GM23248 (cell line): ENCODE results near the gene GRM3. TPM values are rescaled to one million over a fixed set of nuclear protein-coding genes. Genes with fewer than 3 reads are reported as not detected.

Experiments used
- DNase-seq: peaks from one replicate; pipeline ENCODE4 v3.0.0-alpha.2; 2015
- H2AFZ ChIP-seq: fragments of 200-600 bp; sonication (generic); 2 replicates; pipeline ENCODE4 v1.6.1; 2016; ENCODE audit warnings: antibody characterized with exemption
- H3F3A ChIP-seq: fragments of 200-600 bp; sonication (generic); 2 replicates; pipeline ENCODE4 v1.6.1; 2016; ENCODE audit warnings: mild to moderate bottlenecking, antibody characterized with exemption, mixed run types; ENCODE audit not compliant: insufficient read depth
- H3K27ac ChIP-seq: fragments of 200-600 bp; sonication (generic); 2 replicates; pipeline ENCODE4 v1.5.1; 2016; ENCODE audit warnings: mild to moderate bottlenecking
- H3K27me3 ChIP-seq: fragments of 200-600 bp; sonication (generic); replicated peaks from 2 replicates; pipeline ENCODE4 v1.6.1; 2016; ENCODE audit warnings: mild to moderate bottlenecking; ENCODE audit not compliant: insufficient read depth
- H3K36me3 ChIP-seq: fragments of 200-600 bp; sonication (generic); 2 replicates; pipeline ENCODE4 v1.6.1; 2016; ENCODE audit warnings: low read depth, mild to moderate bottlenecking
- H3K4me1 ChIP-seq: fragments of 200-600 bp; sonication (generic); 2 replicates; pipeline ENCODE4 v1.6.1; 2016; ENCODE audit warnings: mild to moderate bottlenecking; ENCODE audit not compliant: insufficient read depth
- H3K4me2 ChIP-seq: fragments of 200-600 bp; sonication (generic); one replicate; pipeline ENCODE4 v1.6.1; 2016; ENCODE audit warnings: mild to moderate bottlenecking; ENCODE audit not compliant: unreplicated experiment
- H3K4me3 ChIP-seq: fragments of 200-600 bp; sonication (generic); 2 replicates; pipeline ENCODE4 v1.5.1; 2016; ENCODE audit warnings: mild to moderate bottlenecking
- H3K79me2 ChIP-seq: fragments of 200-600 bp; sonication (generic); 2 replicates; pipeline ENCODE4 v1.6.1; 2016; ENCODE audit warnings: mild to moderate bottlenecking; ENCODE audit not compliant: insufficient read depth
- H3K9ac ChIP-seq: fragments of 200-600 bp; sonication (generic); 2 replicates; pipeline ENCODE4 v1.6.1; 2016; ENCODE audit warnings: mild to moderate bottlenecking
- H3K9me2 ChIP-seq: fragments of 200-600 bp; sonication (generic); 2 replicates; pipeline ENCODE4 v1.6.1; 2016; ENCODE audit warnings: mixed run types, mild to moderate bottlenecking, moderate library complexity; ENCODE audit not compliant: insufficient read depth
- H3K9me3 ChIP-seq: fragments of 200-600 bp; sonication (generic); one replicate; pipeline ENCODE4 v1.6.1; 2017; ENCODE audit warnings: low read depth
- H4K20me1 ChIP-seq: fragments of 200-600 bp; sonication (generic); 2 replicates; pipeline ENCODE4 v1.6.0; 2016; ENCODE audit not compliant: insufficient read depth
- EZH2 ChIP-seq: fragments of 200-600 bp; sonication (generic); IDR thresholded peaks from 2 replicates; pipeline ENCODE4 v1.6.1; 2018; ENCODE audit warnings: antibody characterized with exemption, mild to moderate bottlenecking; ENCODE audit not compliant: insufficient read depth, poor library complexity, severe bottlenecking
- EZH2phosphoT487 ChIP-seq: fragments of 200-600 bp; sonication (generic); IDR thresholded peaks from 2 replicates; pipeline ENCODE4 v1.6.1; 2018; ENCODE audit warnings: antibody characterized with exemption, moderate library complexity, mild to moderate bottlenecking, low read depth; ENCODE audit not compliant: insufficient read depth
- WGBS, 2 experiments: methylation state at CpG; one replicate each; pipeline ENCODE4 v1.1.6; 2015 to 2017; ENCODE audit warnings: low lambda C conversion rate in 2 of 2, low coverage in 1 of 2; ENCODE audit errors: missing lambda C conversion rate in 2 of 2; 5-methylcytosine and 5-hydroxymethylcytosine counted together
- in situ Hi-C: fragments of 300-500 bp; cut with MboI; formaldehyde crosslinking; loops from 2 replicates; pipeline ENCODE4 v1.15.0; 2020
- polyA plus RNA-seq: library from polyadenylated mRNA; unstranded; fragments of >200 nt; fragmentation: Nextera tagmentation; extraction: Ambion mirVana; gene quantifications from 2 replicates; pipeline ENCODE4 v1.2.1, GENCODE V29; 2016
- total RNA-seq: library from RNA; depleted of rRNA; stranded (reverse); fragments of >200 nt; shearing (Covaris generic); gene quantifications from 2 replicates; pipeline ENCODE4 v1.2.3, GENCODE V29; 2014

Gene GRM3
- total and polyA plus RNA-seq, 2 experiments from 2014 or later = not detected

DNA sequence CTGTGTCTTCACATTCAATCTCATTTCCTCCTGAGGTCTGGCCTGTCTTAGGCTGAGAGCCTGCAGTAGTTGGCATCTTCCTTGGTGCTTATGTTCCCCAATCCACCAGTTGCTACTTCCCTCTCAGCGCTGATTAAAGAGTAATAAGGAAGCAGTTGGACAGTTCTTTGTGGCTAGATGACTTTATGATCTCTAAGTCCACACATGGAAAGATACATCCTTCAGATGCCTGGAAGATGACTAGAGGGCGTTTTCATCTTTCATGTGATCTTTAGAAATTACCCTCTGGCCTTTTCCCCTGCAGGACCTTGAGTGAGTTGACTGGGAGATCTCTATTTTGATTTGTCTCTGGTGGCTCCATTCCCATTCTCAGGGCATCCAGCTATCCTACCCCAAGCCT, 204.5 kb downstream of the GRM3 start:
- Histone ChIP-seq H3K9ac (no peak overlapping the region), H3K9me2 (no peaks in the 10 kb centered on the region), H3K27ac (no peak overlapping the region), H3K27me3 (no peaks in the 10 kb centered on the region), H3K36me3 (no peaks in the 10 kb centered on the region), H3K9me3 (no peaks in the 10 kb centered on the region), H3K4me2 (no peak overlapping the region), H3K4me3 (no peak overlapping the region), H3K4me1 (no peaks in the 10 kb centered on the region), H4K20me1 (no peaks in the 10 kb centered on the region; the same call in 1 of the 2 replicates), H3F3A (no peaks in the 10 kb centered on the region), H3K79me2 (no peaks in the 10 kb centered on the region), H2AFZ (no peak overlapping the region)
- TF ChIP-seq EZH2phosphoT487 (no peak), EZH2 (no peak)
- 30 to 35% methylated on average over 2 of the region's 2 CpGs for WGBS, 2 experiments
- in situ Hi-C loops = no loop called here
- no peak for DNase-seq

- Histone ChIP-seq H3K9me3 (no peaks in the 10 kb centered on the region), H3F3A (no peaks in the 10 kb centered on the region), H3K4me3 (no peak overlapping the region), H3K9ac (no peak overlapping the region), H3K27me3 (no peaks in the 10 kb centered on the region), H3K79me2 (no peaks in the 10 kb centered on the region), H3K4me2 (no peak overlapping the region), H2AFZ (no peak overlapping the region), H3K36me3 (no peaks in the 10 kb centered on the region), H4K20me1 (no peaks in the 10 kb centered on the region), H3K9me2 (no peaks in the 10 kb centered on the region), H3K4me1 (no peaks in the 10 kb centered on the region), H3K27ac (no peak overlapping the region)
- no peak for DNase-seq
- no peak for TF ChIP-seq EZH2
- no peak for TF ChIP-seq EZH2phosphoT487
- in situ Hi-C loops = no loop called here
- WGBS, 2 experiments = 9 to 10% methylated on average over 3 of the region's 3 CpGs
Measured at GRCh38 chr7:86851566-86851965, 207.9 kb downstream of the GRM3 start.

GRCh38 chr7:86863452-86863851, 219.7 kb downstream of the GRM3 start:
- Histone ChIP-seq H2AFZ (no peak overlapping the region), H4K20me1 (no peaks in the 10 kb centered on the region), H3K79me2 (no peaks in the 10 kb centered on the region), H3K27ac (no peak overlapping the region), H3K9me3 (no peaks in the 10 kb centered on the region), H3K36me3 (no peaks in the 10 kb centered on the region), H3K4me3 (no peak overlapping the region), H3K9me2 (no peaks in the 10 kb centered on the region), H3F3A (no peaks in the 10 kb centered on the region), H3K9ac (no peak overlapping the region), H3K4me1 (no peaks in the 10 kb centered on the region), H3K4me2 (no peak overlapping the region), H3K27me3 (no peaks in the 10 kb centered on the region)
- no peak for DNase-seq
- 28 to 39% methylated on average over 2 of the region's 2 CpGs for WGBS, 2 experiments
- in situ Hi-C loops = no loop called here
- TF ChIP-seq EZH2phosphoT487 (no peak), EZH2 (no peak)

GRCh38 chr7:86867163-86867762, 223.6 kb downstream of the GRM3 start:
- Histone ChIP-seq H3K4me2 (no peak overlapping the region), H3K9ac (no peak overlapping the region), H3K36me3 (no peaks in the 10 kb centered on the region), H3K27ac (no peak overlapping the region), H3F3A (no peaks in the 10 kb centered on the region), H3K4me1 (no peaks in the 10 kb centered on the region), H3K9me2 (no peaks in the 10 kb centered on the region), H4K20me1 (no peaks in the 10 kb centered on the region), H3K4me3 (no peak overlapping the region), H2AFZ (no peak overlapping the region), H3K79me2 (no peaks in the 10 kb centered on the region), H3K27me3 (no peaks in the 10 kb centered on the region), H3K9me3 (no peaks in the 10 kb centered on the region)
- DNase-seq = no peak
- in situ Hi-C loops = no loop called here
- 38 to 39% methylated on average over 5 of the region's 5 CpGs for WGBS, 2 experiments
- no peak for TF ChIP-seq EZH2phosphoT487
- no peak for TF ChIP-seq EZH2

GRCh38 chr7:86876146-86876545, 232.4 kb downstream of the GRM3 start:
- Histone ChIP-seq H3K4me1 (no peaks in the 10 kb centered on the region), H3F3A (no peaks in the 10 kb centered on the region), H4K20me1 (no peaks in the 10 kb centered on the region), H3K79me2 (no peaks in the 10 kb centered on the region), H3K27me3 (no peaks in the 10 kb centered on the region), H3K27ac (no peak overlapping the region), H2AFZ (no peak overlapping the region), H3K9me2 (no peaks in the 10 kb centered on the region), H3K4me2 (no peak overlapping the region), H3K4me3 (no peak overlapping the region), H3K9me3 (no peaks in the 10 kb centered on the region), H3K36me3 (no peaks in the 10 kb centered on the region), H3K9ac (no peak overlapping the region)
- in situ Hi-C loops = no loop called here
- no peak for DNase-seq
- TF ChIP-seq EZH2 (no peak), EZH2phosphoT487 (no peak)
